IPS-20b (cell line): Measurements from ENCODE around the gene HYCC1.
"Not testable (repeated sequence)": the region's sequence is repeated elsewhere in the genome, so short reads cannot be mapped to it uniquely, and the experiment has no call there.

ENCODE experiments used
- H3K27ac ChIP-seq: one replicate; pipeline ENCODE4 v1.5.1; 2013; ENCODE audit warnings: low read length
- H3K27me3 ChIP-seq: 2 replicates; pipeline ENCODE4 v1.6.1; 2013; ENCODE audit warnings: mild to moderate bottlenecking, low read length, inconsistent platforms; ENCODE audit not compliant: insufficient read depth
- H3K36me3 ChIP-seq: 2 replicates; pipeline ENCODE4 v1.6.1; 2013; ENCODE audit warnings: low read depth, mild to moderate bottlenecking, inconsistent platforms, low read length, moderate library complexity; ENCODE audit not compliant: insufficient read depth
- H3K4me1 ChIP-seq: 2 replicates; pipeline ENCODE4 v1.6.1; 2013; ENCODE audit warnings: mild to moderate bottlenecking, control low read depth, inconsistent platforms, low read length, moderate library complexity; ENCODE audit not compliant: insufficient read depth
- H3K4me3 ChIP-seq: 2 replicates; pipeline ENCODE4 v1.5.1; 2013; ENCODE audit warnings: mild to moderate bottlenecking, low read length, inconsistent platforms
- H3K9ac ChIP-seq: 2 replicates; pipeline ENCODE4 v1.6.1; 2013; ENCODE audit warnings: low read depth, mild to moderate bottlenecking, inconsistent platforms, low read length, moderate library complexity
- H3K9me3 ChIP-seq: 2 replicates; pipeline ENCODE4 v1.6.1; 2013; ENCODE audit warnings: mild to moderate bottlenecking, low read depth, low read length, inconsistent platforms; ENCODE audit not compliant: insufficient read depth

Gene HYCC1

DNA sequence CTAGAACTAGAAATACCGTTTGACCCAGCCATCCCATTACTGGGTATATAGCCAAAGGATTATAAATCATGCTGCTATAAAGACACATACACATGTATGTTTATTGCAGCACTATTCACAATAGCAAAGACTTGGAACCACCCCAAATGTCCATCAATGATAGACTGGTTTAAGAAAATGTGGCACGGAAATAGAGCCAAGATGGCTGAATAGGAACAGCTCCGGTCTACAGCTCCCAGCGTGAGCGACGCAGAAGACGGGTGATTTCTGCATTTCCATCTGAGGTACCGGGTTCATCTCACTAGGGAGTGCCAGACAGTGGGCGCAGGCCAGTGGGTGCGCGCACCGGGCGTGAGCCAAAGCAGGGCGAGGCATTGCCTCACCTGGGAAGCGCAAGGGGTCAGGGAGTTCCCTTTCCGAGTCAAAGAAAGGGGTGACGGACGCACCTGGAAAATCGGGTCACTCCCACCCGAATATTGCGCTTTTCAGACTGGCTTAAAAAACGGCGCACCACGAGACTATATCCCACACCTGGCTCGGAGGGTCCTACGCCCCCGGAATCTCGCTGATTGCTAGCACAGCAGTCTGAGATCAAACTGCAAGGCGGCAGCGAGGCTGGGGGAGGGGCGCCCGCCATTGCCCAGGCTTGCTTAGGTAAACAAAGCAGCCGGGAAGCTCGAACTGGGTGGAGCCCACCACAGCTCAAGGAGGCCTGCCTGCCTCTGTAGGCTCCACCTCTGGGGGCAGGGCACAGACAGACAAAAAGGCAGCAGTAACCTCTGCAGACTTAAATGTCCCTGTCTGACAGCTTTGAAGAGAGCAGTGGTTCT is 21.8 kb upstream of the HYCC1 start:
- H3K27ac ChIP-seq, H3K9me3 ChIP-seq, H3K9ac ChIP-seq, H3K4me3 ChIP-seq, H3K27me3 ChIP-seq, H3K4me1 ChIP-seq, H3K36me3 ChIP-seq: not testable (repeated sequence)

- Histone ChIP-seq H3K4me3 (no peak overlapping the region), H3K9ac (no peak overlapping the region), H3K27me3 (no peaks in the 10 kb centered on the region), H3K4me1 (no peaks in the 10 kb centered on the region), H3K9me3 (no peaks in the 10 kb centered on the region), H3K36me3 (no peaks in the 10 kb centered on the region), H3K27ac (no peak overlapping the region)
Observed at GRCh38 chr7:23027261-23027660, 13.3 kb upstream of the HYCC1 start.

- H3K36me3 ChIP-seq = no peaks in the 10 kb centered on the region
- H3K27me3 ChIP-seq = no peaks in the 10 kb centered on the region
- H3K9me3 ChIP-seq = no peaks in the 10 kb centered on the region
- no peaks in the 10 kb centered on the region for H3K4me1 ChIP-seq
- no peak overlapping the region for H3K4me3 ChIP-seq
- no peak overlapping the region for H3K27ac ChIP-seq
- no peak overlapping the region for H3K9ac ChIP-seq
Observed at GRCh38 chr7:23026164-23026563, 12.2 kb upstream of the HYCC1 start.

DNA sequence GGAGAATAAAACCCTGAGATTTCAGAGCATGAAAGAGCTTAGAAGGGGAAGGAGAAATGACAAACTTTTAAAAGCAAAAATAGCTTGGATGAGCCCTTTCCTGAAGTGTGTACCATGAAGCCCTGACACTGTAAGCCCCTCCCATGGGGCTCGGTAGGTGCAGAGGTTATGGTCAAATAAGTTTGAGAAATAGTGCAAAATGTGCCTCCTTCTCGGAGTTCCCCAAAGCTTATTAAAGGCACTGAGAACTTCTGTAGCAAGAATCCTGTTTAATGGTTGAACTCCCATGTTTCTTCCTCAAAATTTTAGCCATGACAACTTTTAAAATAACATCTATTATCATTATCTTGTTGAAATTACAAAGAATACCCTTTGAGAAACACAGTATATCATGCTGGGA is 10.5 kb upstream of the HYCC1 start:
- no peak overlapping the region for H3K27ac ChIP-seq
- H3K9ac ChIP-seq = no peak overlapping the region
- no peak overlapping the region for H3K4me3 ChIP-seq
- no peaks in the 10 kb centered on the region for H3K36me3 ChIP-seq
- H3K4me1 ChIP-seq = no peaks in the 10 kb centered on the region
- no peaks in the 10 kb centered on the region for H3K27me3 ChIP-seq
- no peaks in the 10 kb centered on the region for H3K9me3 ChIP-seq

- Histone ChIP-seq H3K27ac (no peak overlapping the region), H3K9me3 (no peaks in the 10 kb centered on the region), H3K4me3 (no peak overlapping the region), H3K9ac (no peak overlapping the region), H3K36me3 (no peaks in the 10 kb centered on the region), H3K4me1 (peaks cover 3% of the 10 kb centered on the region; the same call in 1 of the 2 replicates), H3K27me3 (no peaks in the 10 kb centered on the region)
Observed at GRCh38 chr7:23022851-23023250, 8.9 kb upstream of the HYCC1 start.

DNA sequence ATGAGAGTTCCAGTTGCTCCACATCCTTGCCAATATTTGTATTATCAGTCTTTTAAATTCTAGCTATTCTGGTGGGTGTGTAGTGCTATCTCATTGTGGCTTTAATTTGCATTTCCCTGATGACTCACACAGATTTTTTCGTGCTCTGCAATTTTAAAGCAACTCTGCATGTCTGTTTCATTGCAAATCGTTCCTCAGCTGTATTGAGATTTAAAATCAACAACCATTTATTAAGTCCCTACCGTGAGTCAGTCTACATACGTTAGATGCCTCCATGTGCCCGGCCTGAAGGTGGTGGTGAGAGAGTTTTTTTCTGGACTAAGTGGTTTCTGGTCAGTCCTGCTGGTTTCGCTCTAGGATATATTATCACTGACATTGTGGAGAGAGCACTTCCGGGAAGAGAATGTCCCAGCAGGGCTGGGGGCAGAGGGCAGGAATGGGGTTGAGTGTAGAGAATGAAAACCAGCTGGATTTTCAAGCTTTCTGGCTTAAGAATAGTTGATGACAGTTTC is 8.4 kb upstream of the HYCC1 start:
- no peak overlapping the region for H3K9ac ChIP-seq
- H3K27ac ChIP-seq = no peak overlapping the region

DNA sequence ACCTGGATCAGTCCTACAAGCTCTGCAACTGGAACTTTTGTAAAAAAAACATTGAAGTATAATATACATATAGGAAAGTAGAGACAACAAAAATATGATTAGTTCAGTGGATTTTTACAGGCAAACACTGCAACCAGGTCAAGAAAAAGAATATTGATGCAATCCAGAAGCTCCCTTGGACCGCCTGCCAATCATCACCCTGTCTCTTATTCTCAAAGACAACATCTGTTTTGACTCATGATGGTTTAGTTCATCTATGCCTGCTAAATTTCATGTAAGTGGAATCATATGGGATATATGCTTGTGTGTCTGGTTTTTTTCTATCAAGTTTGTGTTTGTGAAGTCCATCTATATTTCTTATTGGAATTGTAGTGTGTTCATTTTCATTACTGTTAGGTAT is 7.7 kb upstream of the HYCC1 start:
- Histone ChIP-seq H3K27ac (no peak overlapping the region), H3K9ac (no peak overlapping the region), H3K4me3 (no peak overlapping the region), H3K9me3 (no peaks in the 10 kb centered on the region), H3K27me3 (no peaks in the 10 kb centered on the region), H3K36me3 (no peaks in the 10 kb centered on the region), H3K4me1 (peaks cover 3% of the 10 kb centered on the region; the same call in 1 of the 2 replicates)

More for the DNA sequence above, 8.4 kb upstream of the HYCC1 start:
- Histone ChIP-seq H3K27me3 (no peaks in the 10 kb centered on the region), H3K4me1 (peaks cover 3% of the 10 kb centered on the region; the same call in 1 of the 2 replicates), H3K9me3 (no peaks in the 10 kb centered on the region), H3K4me3 (no peak overlapping the region), H3K36me3 (no peaks in the 10 kb centered on the region)

DNA sequence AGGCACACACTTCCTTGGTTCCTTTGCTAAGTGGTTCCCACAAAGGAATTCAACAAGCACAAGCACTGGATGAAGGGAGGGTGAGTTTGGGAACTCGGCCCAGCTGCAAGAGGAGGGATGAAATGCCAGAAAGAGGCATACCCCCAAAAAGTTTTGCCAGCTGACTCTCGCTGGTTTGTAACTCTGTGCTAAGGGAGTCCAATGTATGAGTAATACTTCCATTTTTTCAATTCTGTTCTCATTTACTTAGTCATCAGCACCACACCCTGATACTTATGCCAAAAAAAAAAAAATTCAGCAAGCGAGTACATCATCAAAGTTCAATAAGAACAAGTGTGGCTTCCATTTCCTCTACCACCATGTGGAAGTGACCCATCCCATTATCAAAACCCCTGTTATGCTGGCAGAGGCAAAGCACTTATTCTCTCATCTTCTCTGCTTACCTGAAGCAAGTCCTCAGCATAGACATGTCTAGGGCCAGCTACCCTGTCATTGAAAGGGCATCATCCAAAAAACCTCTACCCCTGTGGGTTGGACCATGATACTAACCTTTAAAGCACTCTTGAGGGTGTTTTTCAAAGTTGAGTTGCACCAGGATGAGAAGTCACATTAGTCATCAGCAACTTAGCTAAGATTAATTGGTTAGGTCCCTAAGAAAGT is 6.9 kb upstream of the HYCC1 start:
- Histone ChIP-seq H3K4me1 (peaks cover 3% of the 10 kb centered on the region; the same call in 1 of the 2 replicates), H3K4me3 (no peak overlapping the region), H3K27ac (no peak overlapping the region), H3K27me3 (no peaks in the 10 kb centered on the region), H3K9me3 (no peaks in the 10 kb centered on the region), H3K36me3 (no peaks in the 10 kb centered on the region), H3K9ac (no peak overlapping the region)

DNA sequence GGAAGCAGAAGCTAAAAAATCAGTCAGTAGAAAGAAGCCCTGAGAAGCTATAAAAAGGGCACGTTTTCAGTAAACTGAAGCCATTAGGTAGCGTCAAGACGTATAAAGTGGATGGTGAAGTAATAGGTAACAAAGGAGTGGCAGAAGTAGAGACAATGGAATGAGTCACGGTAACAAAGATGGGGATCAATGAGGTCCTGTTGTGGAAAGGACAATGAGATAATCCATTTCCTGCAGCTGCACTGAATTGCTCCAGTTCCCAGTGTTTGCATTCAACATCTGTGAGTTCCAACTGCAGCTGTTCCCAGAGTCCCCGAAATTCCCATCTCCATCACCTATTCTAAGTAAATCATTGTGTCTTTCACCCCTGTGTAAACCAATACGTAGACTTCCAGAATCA is 4.8 kb upstream of the HYCC1 start:
- Histone ChIP-seq H3K4me3 (no peak overlapping the region), H3K27ac (no peak overlapping the region), H3K9ac (no peak overlapping the region), H3K9me3 (no peaks in the 10 kb centered on the region), H3K36me3 (no peaks in the 10 kb centered on the region), H3K4me1 (peaks cover 3% of the 10 kb centered on the region; the same call in 1 of the 2 replicates), H3K27me3 (no peaks in the 10 kb centered on the region)

DNA sequence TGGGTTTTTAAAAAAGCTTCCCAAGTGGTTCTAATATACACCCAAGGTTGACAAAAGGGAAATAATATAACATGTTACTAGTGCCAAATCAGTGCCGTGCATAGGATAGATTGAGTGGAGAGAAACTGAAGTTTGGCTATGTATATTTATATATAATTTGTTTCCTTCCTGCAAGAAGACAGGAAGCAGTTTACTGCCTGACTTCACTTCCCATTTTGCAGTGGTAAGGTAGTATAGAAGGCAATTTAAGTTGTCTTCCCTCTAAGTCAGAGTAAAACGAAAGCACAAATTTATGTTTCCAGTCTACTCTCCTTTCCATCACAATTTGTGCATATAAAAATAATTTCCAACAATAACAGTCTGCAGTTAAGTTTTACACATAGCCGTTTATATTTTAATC is 3.4 kb upstream of the HYCC1 start:
- H3K4me1 ChIP-seq = peaks cover 6% of the 10 kb centered on the region; the same call in 1 of the 2 replicates
- H3K4me3 ChIP-seq = no peak overlapping the region
- H3K36me3 ChIP-seq = no peaks in the 10 kb centered on the region
- H3K27me3 ChIP-seq = no peaks in the 10 kb centered on the region
- no peak overlapping the region for H3K27ac ChIP-seq
- H3K9ac ChIP-seq = no peak overlapping the region
- no peaks in the 10 kb centered on the region for H3K9me3 ChIP-seq

- H3K36me3 ChIP-seq = no peaks in the 10 kb centered on the region
- H3K9me3 ChIP-seq = no peaks in the 10 kb centered on the region
- no peak overlapping the region for H3K27ac ChIP-seq
- no peak overlapping the region for H3K4me3 ChIP-seq
- H3K27me3 ChIP-seq = no peaks in the 10 kb centered on the region
- H3K9ac ChIP-seq = no peak overlapping the region
- peaks cover 12% of the 10 kb centered on the region for H3K4me1 ChIP-seq
Observed at GRCh38 chr7:23016345-23017253, 2.7 kb upstream of the HYCC1 start.
